HFFc6 (cell line): ENCODE data around the gene CASK. TPM values are rescaled to one million over a fixed set of nuclear protein-coding genes. Genes with fewer than 3 reads are reported as not detected.

Experiments
- DNase-seq: peaks from one replicate; pipeline ENCODE4 v3.0.0-alpha.2; 2018
- H3K27ac Mint-ChIP-seq: 2 replicates; pipeline ENCODE4 v1.8.0; 2020; ENCODE audit warnings: mild to moderate bottlenecking, mixed read lengths
- H3K27me3 Mint-ChIP-seq: 2 replicates; pipeline ENCODE4 v1.8.0; 2021; ENCODE audit warnings: mild to moderate bottlenecking, moderate library complexity, mixed read lengths; ENCODE audit not compliant: insufficient read depth
- H3K36me3 Mint-ChIP-seq: 2 replicates; pipeline ENCODE4 v1.8.0; 2021; ENCODE audit warnings: low read depth, mixed read lengths
- H3K4me1 Mint-ChIP-seq: 2 replicates; pipeline ENCODE4 v1.8.0; 2020; ENCODE audit warnings: low read depth, mixed read lengths
- H3K4me3 Mint-ChIP-seq: 2 replicates; pipeline ENCODE4 v1.8.0; 2020; ENCODE audit warnings: mild to moderate bottlenecking, moderate library complexity, mixed read lengths
- H3K9me3 Mint-ChIP-seq: 2 replicates; pipeline ENCODE4 v1.8.0; 2020; ENCODE audit warnings: mild to moderate bottlenecking, mixed read lengths
- total RNA-seq, 6 experiments: library from RNA; stranded (reverse); fragmentation: NEBNext Ultra II Directional; extraction: Animal tissue kit (Norgen Biotek cat#: 25700); gene quantifications; 2 replicates in 1 of 6; 3 replicates in 5 of 6; pipeline ENCODE4 v1.2.3, GENCODE V29; 2021
- TF ChIP-seq, protein P1 (sequence below): fragments of 200-600 bp; sonication (generic); IDR thresholded peaks from 2 replicates; pipeline ENCODE4 v1.5.0; 2021; ENCODE audit warnings: antibody characterized with exemption, mild to moderate bottlenecking

CASK gene
- total RNA-seq, 6 experiments from 2014 or later: 34.7 to 37.1 (median 35.4) TPM

DNA sequence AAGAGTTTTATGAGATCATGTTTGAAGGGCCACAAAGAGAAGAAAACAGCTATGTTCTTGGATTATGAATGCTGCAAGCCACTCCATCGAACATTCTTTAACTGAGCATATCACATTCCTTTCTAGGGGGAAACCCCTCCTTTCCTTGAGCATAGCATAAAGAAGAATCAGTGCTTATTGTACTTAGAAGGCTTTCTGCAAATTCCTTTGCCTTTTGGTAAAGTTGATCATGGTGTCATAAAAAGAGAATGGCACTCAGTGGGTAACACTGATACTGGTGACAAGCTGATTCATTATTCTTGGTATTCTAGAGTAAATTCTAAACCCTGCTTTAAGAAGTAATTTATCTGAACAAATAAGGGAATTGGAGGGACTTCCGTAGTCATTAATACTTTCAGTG lies 323.1 kb downstream of the CASK start:
- Mint-ChIP-seq H3K9me3 (no peaks in the 10 kb centered on the region), H3K4me3 (no peak overlapping the region), H3K27me3 (no peaks in the 10 kb centered on the region), H3K36me3 (no peaks in the 10 kb centered on the region), H3K4me1 (peaks cover 37% of the 10 kb centered on the region), H3K27ac (no peak overlapping the region; the same call in 1 of the 2 replicates)
- TF ChIP-seq, protein P1, sequence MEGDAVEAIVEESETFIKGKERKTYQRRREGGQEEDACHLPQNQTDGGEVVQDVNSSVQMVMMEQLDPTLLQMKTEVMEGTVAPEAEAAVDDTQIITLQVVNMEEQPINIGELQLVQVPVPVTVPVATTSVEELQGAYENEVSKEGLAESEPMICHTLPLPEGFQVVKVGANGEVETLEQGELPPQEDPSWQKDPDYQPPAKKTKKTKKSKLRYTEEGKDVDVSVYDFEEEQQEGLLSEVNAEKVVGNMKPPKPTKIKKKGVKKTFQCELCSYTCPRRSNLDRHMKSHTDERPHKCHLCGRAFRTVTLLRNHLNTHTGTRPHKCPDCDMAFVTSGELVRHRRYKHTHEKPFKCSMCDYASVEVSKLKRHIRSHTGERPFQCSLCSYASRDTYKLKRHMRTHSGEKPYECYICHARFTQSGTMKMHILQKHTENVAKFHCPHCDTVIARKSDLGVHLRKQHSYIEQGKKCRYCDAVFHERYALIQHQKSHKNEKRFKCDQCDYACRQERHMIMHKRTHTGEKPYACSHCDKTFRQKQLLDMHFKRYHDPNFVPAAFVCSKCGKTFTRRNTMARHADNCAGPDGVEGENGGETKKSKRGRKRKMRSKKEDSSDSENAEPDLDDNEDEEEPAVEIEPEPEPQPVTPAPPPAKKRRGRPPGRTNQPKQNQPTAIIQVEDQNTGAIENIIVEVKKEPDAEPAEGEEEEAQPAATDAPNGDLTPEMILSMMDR: no peak
- peak; percentile 50 for DNase-seq

GRCh38 chrX:41599507-41599906 lies 323.8 kb downstream of the CASK start:
- no peaks in the 10 kb centered on the region for H3K9me3 Mint-ChIP-seq
- H3K4me3 Mint-ChIP-seq: no peak overlapping the region
- H3K27ac Mint-ChIP-seq: no peak overlapping the region
- H3K36me3 Mint-ChIP-seq: no peaks in the 10 kb centered on the region
- TF ChIP-seq, protein P1: no peak
- peaks cover 34% of the 10 kb centered on the region for H3K4me1 Mint-ChIP-seq
- DNase-seq: no peak
- no peaks in the 10 kb centered on the region for H3K27me3 Mint-ChIP-seq

GRCh38 chrX:41596596-41596995 lies 326.8 kb downstream of the CASK start:
- Mint-ChIP-seq H3K27me3 (no peaks in the 10 kb centered on the region), H3K27ac (no peak overlapping the region), H3K9me3 (no peaks in the 10 kb centered on the region), H3K4me3 (no peak overlapping the region), H3K36me3 (no peaks in the 10 kb centered on the region), H3K4me1 (peaks cover 25% of the 10 kb centered on the region)
- no peak for DNase-seq
- TF ChIP-seq, protein P1: no peak

- no peak overlapping the region for H3K4me3 Mint-ChIP-seq
- peaks cover 11% of the 10 kb centered on the region; the same call in 1 of the 2 replicates for H3K4me1 Mint-ChIP-seq
- no peaks in the 10 kb centered on the region for H3K9me3 Mint-ChIP-seq
- H3K27ac Mint-ChIP-seq: no peak overlapping the region
- TF ChIP-seq, protein P1: no peak
- H3K36me3 Mint-ChIP-seq: no peaks in the 10 kb centered on the region
- no peak for DNase-seq
- no peaks in the 10 kb centered on the region for H3K27me3 Mint-ChIP-seq
Observed at GRCh38 chrX:41594634-41595033, 328.7 kb downstream of the CASK start.

- Mint-ChIP-seq H3K4me1 (peaks cover 7% of the 10 kb centered on the region; the same call in 1 of the 2 replicates), H3K4me3 (no peak overlapping the region), H3K27ac (no peak overlapping the region), H3K36me3 (no peaks in the 10 kb centered on the region), H3K27me3 (no peaks in the 10 kb centered on the region), H3K9me3 (no peaks in the 10 kb centered on the region)
- TF ChIP-seq, protein P1: no peak
- no peak for DNase-seq
Observed at GRCh38 chrX:41591906-41592305, 331.4 kb downstream of the CASK start.

- Mint-ChIP-seq H3K4me1 (peaks cover 9% of the 10 kb centered on the region), H3K27ac (no peak overlapping the region), H3K36me3 (no peaks in the 10 kb centered on the region), H3K27me3 (no peaks in the 10 kb centered on the region), H3K4me3 (no peak overlapping the region), H3K9me3 (no peaks in the 10 kb centered on the region)
- TF ChIP-seq, protein P1: no peak
- DNase-seq: no peak
Observed at GRCh38 chrX:41590641-41591040, 332.7 kb downstream of the CASK start.
